ENCODE data around the gene SMAD3. TPM values are rescaled to one million over a fixed set of nuclear protein-coding genes. Genes with fewer than 3 reads are reported as not detected.
"Not testable (repeated sequence)": the region's sequence is repeated elsewhere in the genome, so short reads cannot be mapped to it uniquely, and the experiment has no call there.

Gene SMAD3
- total RNA-seq, 2 experiments from 2014 or later = 28.7 to 31.0 TPM

GRCh38 chr15:67140078-67140833 lies 74.9 kb downstream of the SMAD3 start:
- ChIA-PET POLR2A (interaction anchor here (0.6 kb wide), 1 partner anchor 43 kb away, joined by 3 read pairs; no protein-coding TSS in a partner anchor), CTCF (interaction anchor here (0.9 to 1.5 kb wide), 3 partner anchors 39 to 72 kb away, joined by 3 read pairs; no protein-coding TSS in a partner anchor)

GRCh38 chr15:67142092-67142766 lies 76.8 kb downstream of the SMAD3 start:
- CTCF ChIA-PET = no interaction called here

GRCh38 chr15:67142767-67143100 lies 77.3 kb downstream of the SMAD3 start:
- POLR2A ChIA-PET = no interaction called here
- CTCF ChIA-PET = no interaction called here

More at GRCh38 chr15:67142092-67142766, 76.8 kb downstream of the SMAD3 start:
- POLR2A ChIA-PET = interaction anchor here (0.7 kb wide), 1 partner anchor 51 kb away, joined by 5 read pairs; no protein-coding TSS in a partner anchor

- ChIA-PET POLR2A (no interaction called here), CTCF (no interaction called here)
Measured at GRCh38 chr15:67143646-67144045, 78.2 kb downstream of the SMAD3 start.

GRCh38 chr15:67144609-67145311 lies 79.4 kb downstream of the SMAD3 start:
- ChIA-PET POLR2A (no interaction called here), CTCF (no interaction called here)

- CTCF ChIA-PET = no interaction called here
- POLR2A ChIA-PET = no interaction called here
Measured at GRCh38 chr15:67145312-67145610, 79.9 kb downstream of the SMAD3 start.

- ChIA-PET CTCF (no interaction called here), POLR2A (no interaction called here)
Measured at GRCh38 chr15:67145710-67146109, 80.3 kb downstream of the SMAD3 start.

GRCh38 chr15:67146234-67146633 lies 80.8 kb downstream of the SMAD3 start:
- ChIA-PET CTCF (no interaction called here), POLR2A (no interaction called here)

GRCh38 chr15:67146875-67147381 lies 81.5 kb downstream of the SMAD3 start:
- CTCF ChIA-PET = no interaction called here

GRCh38 chr15:67147396-67147949 lies 82.1 kb downstream of the SMAD3 start:
- CTCF ChIA-PET = no interaction called here

More at GRCh38 chr15:67146875-67147381, 81.5 kb downstream of the SMAD3 start:
- POLR2A ChIA-PET = no interaction called here

GRCh38 chr15:67148196-67148701 lies 82.8 kb downstream of the SMAD3 start:
- ChIA-PET POLR2A (interaction anchor here (0.8 kb wide), 1 partner anchor 13 kb away, joined by 3 read pairs; no protein-coding TSS in a partner anchor), CTCF (interaction anchor here (1.9 kb wide), 1 partner anchor 67 kb away, joined by 4 read pairs; no protein-coding TSS in a partner anchor)

More at GRCh38 chr15:67147396-67147949, 82.1 kb downstream of the SMAD3 start:
- POLR2A ChIA-PET = no interaction called here

GRCh38 chr15:67149068-67149772 lies 83.8 kb downstream of the SMAD3 start:
- POLR2A ChIA-PET = interaction anchor here (0.7 to 0.8 kb wide), 3 partner anchors 14 to 194 kb away, joined by 3 to 4 read pairs (median 4); no protein-coding TSS in a partner anchor
- CTCF ChIA-PET = interaction anchor here (1.9 kb wide), 1 partner anchor 68 kb away, joined by 4 read pairs; no protein-coding TSS in a partner anchor

- POLR2A ChIA-PET = interaction anchor here (0.7 kb wide), 2 partner anchors 40 to 195 kb away, joined by 4 read pairs; no protein-coding TSS in a partner anchor
- CTCF ChIA-PET = interaction anchor here (1.9 kb wide), 1 partner anchor 68 kb away, joined by 4 read pairs; no protein-coding TSS in a partner anchor
Measured at GRCh38 chr15:67149773-67150022, 84.3 kb downstream of the SMAD3 start.

GRCh38 chr15:67150023-67150860 lies 84.8 kb downstream of the SMAD3 start:
- ChIA-PET CTCF (interaction anchor here (1.9 kb wide), 1 partner anchor 69 kb away, joined by 4 read pairs; no protein-coding TSS in a partner anchor), POLR2A (interaction anchor here (0.6 to 0.9 kb wide), 4 partner anchors 16 to 39 kb away, joined by 3 to 4 read pairs (median 4); no protein-coding TSS in a partner anchor)

GRCh38 chr15:67152429-67152828 lies 87.0 kb downstream of the SMAD3 start:
- ChIA-PET CTCF (no interaction called here), POLR2A (no interaction called here)

GRCh38 chr15:67153044-67153443 lies 87.6 kb downstream of the SMAD3 start:
- CTCF ChIA-PET = not testable (repeated sequence)

GRCh38 chr15:67154249-67154648 lies 88.8 kb downstream of the SMAD3 start:
- ChIA-PET POLR2A (no interaction called here), CTCF (no interaction called here)

More at GRCh38 chr15:67153044-67153443, 87.6 kb downstream of the SMAD3 start:
- POLR2A ChIA-PET = not testable (repeated sequence)

- CTCF ChIA-PET = no interaction called here
- POLR2A ChIA-PET = no interaction called here
Measured at GRCh38 chr15:67156426-67156825, 91.0 kb downstream of the SMAD3 start.

Data from activated CD8-positive, alpha-beta memory T cell treated with anti-CD3 and anti-CD28 coated beads for 36 hours (primary cell).